ENCODE results near the gene TIAM1. TPM values are rescaled to one million over a fixed set of nuclear protein-coding genes. Genes with fewer than 3 reads are reported as not detected.

TIAM1 gene
- total and polyA plus RNA-seq, 2 of the 8 experiments (the other 6 are each of a cell fraction or from before 2014, with no cell fraction given) = 10.1 to 30.7 TPM

- CTCF ChIA-PET (ENCODE audit: partially characterized antibody) = interaction anchor here (0.6 to 1.9 kb wide), 4 partner anchors 14 to 368 kb away, joined by 3 to 7 read pairs (median 4); no protein-coding TSS in a partner anchor
- H2AFZ ChIP-seq (ENCODE audit: low read length) = no peak overlapping the region
- TF ChIP-seq EGR1 (IDR thresholded peaks at IDR 0.05; ENCODE audit: borderline replicate concordance, low read depth, low read length) = no peak
- no peak for TF ChIP-seq RNF2 (IDR thresholded peaks at IDR 0.05; ENCODE audit: borderline replicate concordance, low read depth, low read length, missing control alignments, poor library complexity, severe bottlenecking)
- TF ChIP-seq RAD21 (IDR thresholded peaks at IDR 0.05 in 1 of 2, conservative IDR thresholded peaks at IDR 0.05 in 1 of 2; ENCODE audit: low read depth in 2 of 2, low read length in 2 of 2) = no peak
- no peak for TF ChIP-seq CTCF (IDR thresholded peaks at IDR 0.05; ENCODE audit: control extremely low read depth in 1 of 3, insufficient read depth in 1 of 3, low read depth in 1 of 3, low read length in 3 of 3)
- no peak for TF ChIP-seq SIN3A (conservative IDR thresholded peaks at IDR 0.05 in 1 of 2, IDR thresholded peaks at IDR 0.05 in 1 of 2; ENCODE audit: low read depth in 1 of 2, low read length in 2 of 2)
- no peak for TF ChIP-seq CHD1 (IDR thresholded peaks at IDR 0.05; ENCODE audit: low read depth, low read length)
- TF ChIP-seq YY1 (IDR thresholded peaks at IDR 0.05; ENCODE audit: low read depth, low read length) = no peak
- no peak for TF ChIP-seq KDM1A (IDR thresholded peaks at IDR 0.05; ENCODE audit: borderline replicate concordance, low read length)
- TF ChIP-seq TEAD4 (IDR thresholded peaks at IDR 0.05; ENCODE audit: low read depth, low read length) = no peak
Measured at GRCh38 chr21:31235671-31236450, 108.2 kb downstream of the TIAM1 start.

More at GRCh38 chr21:31235671-31236450, 108.2 kb downstream of the TIAM1 start:
- Histone ChIP-seq H3K4me1 (replicated peaks in 1 of 4; ENCODE audit: control insufficient read depth in 3 of 4, insufficient read depth in 4 of 4, low read length in 3 of 4) (no peaks in the 10 kb centered on the region), H3K14ac (ENCODE audit: insufficient read length) (no peak overlapping the region), H3K4me2 (ENCODE audit: insufficient read depth in 1 of 2, low read depth in 2 of 2, low read length in 2 of 2) (no peak overlapping the region), H3K56ac (replicated peaks; ENCODE audit: insufficient read length, low read depth, low read length) (no peak overlapping the region), H2BK15ac (ENCODE audit: low read length) (no peak overlapping the region), H2BK120ac (replicated peaks; ENCODE audit: low read depth, low read length) (no peak overlapping the region), H4K91ac (replicated peaks; ENCODE audit: insufficient read length, low read length) (no peak overlapping the region), H3K23ac (ENCODE audit: insufficient read length) (no peak overlapping the region), H4K20me1 (replicated peaks in 1 of 2; ENCODE audit: control insufficient read depth in 1 of 2, insufficient read depth in 2 of 2, low read length in 2 of 2) (no peaks in the 10 kb centered on the region), H3K9ac (replicated peaks in 1 of 4; ENCODE audit: extremely low read depth in 1 of 4, low read depth in 3 of 4, low read length in 3 of 4) (no peak overlapping the region), H2BK20ac (ENCODE audit: low read length) (no peak overlapping the region), H3K18ac (ENCODE audit: extremely low read depth, low read length) (no peak overlapping the region), H3K9me3 (ENCODE audit: insufficient read depth in 2 of 2, low read depth in 1 of 2, low read length in 1 of 2) (peaks cover 7 to 9% of the 10 kb centered on the region in 2 experiments; a peak in 3 of 4 replicates), H3K4me3 (ENCODE audit: extremely low read depth in 1 of 4, insufficient read depth in 2 of 4, low read depth in 3 of 4, low read length in 4 of 4) (no peak overlapping the region), H4K5ac (ENCODE audit: insufficient read length, low read depth, low read length) (no peak overlapping the region), H4K8ac (ENCODE audit: extremely low read depth, insufficient read depth, low read length) (no peak overlapping the region), H2BK12ac (ENCODE audit: low read depth, low read length) (no peak overlapping the region), H2AK5ac (ENCODE audit: low read depth, low read length) (no peak overlapping the region), H3K4ac (replicated peaks; ENCODE audit: insufficient read length, low read depth, low read length) (no peak overlapping the region), H3K27ac (ENCODE audit: low read depth, low read length) (no peak overlapping the region), H2BK5ac (ENCODE audit: low read depth, low read length) (no peak overlapping the region), H3K79me1 (ENCODE audit: low read depth, low read length) (no peaks in the 10 kb centered on the region), H3K27me3 (replicated peaks in 1 of 4; ENCODE audit: control insufficient read depth in 3 of 4, extremely low read depth in 1 of 4, insufficient read depth in 3 of 4, low read length in 3 of 4) (no peaks in the 10 kb centered on the region), H3K36me3 (ENCODE audit: control insufficient read depth in 2 of 4, insufficient read depth in 4 of 4, low read length in 3 of 4) (peaks cover 0 to 9% (median 2%) of the 10 kb centered on the region in 4 experiments; a peak in 4 of 8 replicates), H3K23me2 (ENCODE audit: low read depth, low read length) (no peaks in the 10 kb centered on the region), H3K79me2 (ENCODE audit: control insufficient read depth in 1 of 2, insufficient read depth in 2 of 2, low read length in 2 of 2) (no peaks in the 10 kb centered on the region)
- POLR2A ChIA-PET (ENCODE audit: partially characterized antibody) = no interaction called here
- FAIRE-seq = no peak
- no peak for DNase-seq (ENCODE audit: low read depth in 1 of 2, low spot score in 2 of 2)
- 92% methylated on average over 6 of the region's 6 CpGs; no CpG with 5 or more reads in 1 of the 2 experiments for WGBS, 2 experiments (ENCODE audit: extremely low coverage in 1 of 2, insufficient coverage in 1 of 2, insufficient read length in 1 of 2, insufficient replicate concordance in 2 of 2, low coverage in 1 of 2, low lambda C conversion rate in 2 of 2, missing lambda C conversion rate in 1 of 2)
